BE2C (cell line): Measurements from ENCODE around the gene RGS14.

ENCODE experiments used
- DNase-seq: peaks from one replicate; pipeline ENCODE4 v3.0.0-alpha.2; 2020
- H3K27me3 ChIP-seq: fragments of 250-450 bp; sonication (Bioruptor Pico); 2 replicates; pipeline ENCODE4 v1.5.1; 2020; ENCODE audit warnings: mild to moderate bottlenecking
- H3K36me3 ChIP-seq: fragments of 250-450 bp; sonication (Bioruptor Pico); 2 replicates; pipeline ENCODE4 v1.5.1; 2020; ENCODE audit warnings: mild to moderate bottlenecking
- H3K4me1 ChIP-seq: fragments of 250-450 bp; sonication (Bioruptor Pico); 2 replicates; pipeline ENCODE4 v1.5.1; 2020
- H3K4me3 ChIP-seq: 2 replicates; pipeline ENCODE4 v1.5.1; 2011; ENCODE audit warnings: low read depth, low read length
- H3K9me3 ChIP-seq: fragments of 250-450 bp; sonication (Bioruptor Pico); 2 replicates; pipeline ENCODE4 v1.5.1; 2020
- CTCF ChIP-seq: IDR thresholded peaks from 2 replicates; pipeline ENCODE4 v1.5.1; 2012; ENCODE audit warnings: mild to moderate bottlenecking, low read depth, low read length

Gene RGS14

GRCh38 chr5:177311392-177311722 is 46.4 kb upstream of the RGS14 start:
- Histone ChIP-seq H3K4me3 (peak overlapping the region; percentile 78), H3K9me3 (no peaks in the 10 kb centered on the region), H3K36me3 (peaks cover 15% of the 10 kb centered on the region), H3K27me3 (no peaks in the 10 kb centered on the region), H3K4me1 (peaks cover 6% of the 10 kb centered on the region; the same call in 1 of the 2 replicates)
- DNase-seq, result peak; percentile 54
- TF ChIP-seq CTCF, result no peak

- Histone ChIP-seq H3K27me3 (no peaks in the 10 kb centered on the region), H3K36me3 (peaks cover 11% of the 10 kb centered on the region), H3K4me3 (peak within 1 kb of the TSS; percentile 78), H3K9me3 (no peaks in the 10 kb centered on the region), H3K4me1 (peaks cover 6% of the 10 kb centered on the region; the same call in 1 of the 2 replicates)
- peak; percentile 100 for DNase-seq
- TF ChIP-seq CTCF, result no peak
These were observed 45.7 kb upstream of the RGS14 start, which contains the start of gene MXD3 for GRCh38 chr5:177311723-177312648. MXD3 (minus strand) TSS chr5:177311898; CDS start chr5:177311830, 68 bp downstream.

- H3K4me3 ChIP-seq, result peak overlapping the region; percentile 78
- peak; percentile 49 for DNase-seq
These were observed 45.0 kb upstream of the RGS14 start for GRCh38 chr5:177312649-177313181.

GRCh38 chr5:177313561-177314259 is 44.0 kb upstream of the RGS14 start:
- no peak for TF ChIP-seq CTCF
- no peak overlapping the region for H3K4me3 ChIP-seq
- H3K9me3 ChIP-seq, result no peaks in the 10 kb centered on the region
- H3K4me1 ChIP-seq, result peaks cover 6% of the 10 kb centered on the region; the same call in 1 of the 2 replicates
- no peak for DNase-seq
- H3K27me3 ChIP-seq, result no peaks in the 10 kb centered on the region
- H3K36me3 ChIP-seq, result peaks cover 2% of the 10 kb centered on the region; the same call in 1 of the 2 replicates

More at GRCh38 chr5:177312649-177313181, 45.0 kb upstream of the RGS14 start:
- peaks cover 6% of the 10 kb centered on the region; the same call in 1 of the 2 replicates for H3K4me1 ChIP-seq
- no peaks in the 10 kb centered on the region for H3K27me3 ChIP-seq
- H3K36me3 ChIP-seq, result peaks cover 4% of the 10 kb centered on the region
- no peaks in the 10 kb centered on the region for H3K9me3 ChIP-seq
- no peak for TF ChIP-seq CTCF

- DNase-seq, result no peak
- no peak for TF ChIP-seq CTCF
- peaks cover 6% of the 10 kb centered on the region; the same call in 1 of the 2 replicates for H3K4me1 ChIP-seq
- no peaks in the 10 kb centered on the region for H3K9me3 ChIP-seq
- H3K27me3 ChIP-seq, result no peaks in the 10 kb centered on the region
- H3K36me3 ChIP-seq, result no peaks in the 10 kb centered on the region; the same call in 1 of the 2 replicates
- H3K4me3 ChIP-seq, result no peak overlapping the region
These were observed 43.1 kb upstream of the RGS14 start for GRCh38 chr5:177314376-177315342.
